K562 (cell line): ENCODE data around the gene NR1D2. TPM values are rescaled to one million over a fixed set of nuclear protein-coding genes. Genes with fewer than 3 reads are reported as not detected.

Experiments
- polyA plus RNA-seq, 8 experiments: library from polyadenylated mRNA; depleted of rRNA in 4 of 8; stranded (reverse) in 5 of 8; unstranded in 3 of 8; fragments of >200 nt; fragmentation: Nextera tagmentation in 2 of 8; fragmentation: Illumina TruSeq in 1 of 8; extraction: Ambion mirVana in 2 of 8; extraction: Trizol in 1 of 8; gene quantifications; 2 replicates each; pipeline versions ENCODE4 v1.2.1 to v1.2.3, GENCODE V29; 2011 to 2014; ENCODE audit warnings: inconsistent platforms in 1 of 8, missing spikeins in 1 of 8
- total RNA-seq, 7 experiments: library from RNA; depleted of rRNA in 6 of 7; stranded (reverse); fragments of >200 nt in 6 of 7; fragmentation: Illumina TruSeq in 2 of 7; extraction: Trizol in 2 of 7; gene quantifications; 2 replicates each; pipeline versions ENCODE4 v1.2.1 to v1.2.3, GENCODE V29; 2011 to 2021; ENCODE audit warnings: low replicate concordance in 1 of 7

The NR1D2 gene
- total and polyA plus RNA-seq, 9 of the 15 experiments (the other 6 are each of a cell fraction or from before 2014, with no cell fraction given), result 1.2 to 5.5 (median 2.9) TPM

Other genes starting within 250 kb of the NR1D2 start
- gene UBE2E1, start 139.3 kb upstream of the NR1D2 start, total RNA-seq (2014; rRNA removed), result 55.5 and 74.2 TPM in 2 replicates
- 214 and 237 TPM in 2 replicates for gene UBE2E1, start 139.3 kb upstream of the NR1D2 start, total RNA-seq (2014; rRNA removed; fragmentation: Illumina TruSeq; extraction: Trizol)
- gene UBE2E1, start 139.3 kb upstream of the NR1D2 start, total RNA-seq (2015; rRNA removed; fragmentation: Illumina TruSeq; extraction: Trizol), result 171 and 177 TPM in 2 replicates
- gene UBE2E1, start 139.3 kb upstream of the NR1D2 start, total RNA-seq (2021), result 127 and 131 TPM in 2 replicates
- 227 and 294 TPM in 2 replicates for gene UBE2E1, start 139.3 kb upstream of the NR1D2 start, polyA plus RNA-seq (2011; rRNA removed)
- 217 and 240 TPM in 2 replicates for gene UBE2E1, start 139.3 kb upstream of the NR1D2 start, polyA plus RNA-seq (2014; fragmentation: Illumina TruSeq; extraction: Trizol)
- gene UBE2E1, start 139.3 kb upstream of the NR1D2 start, polyA plus RNA-seq (2014; fragmentation: Nextera tagmentation; extraction: Ambion mirVana), result 10 to 100 TPM; 54.4 to 63.8 TPM
- gene UBE2E1, start 139.3 kb upstream of the NR1D2 start, polyA plus RNA-seq (2014; rRNA removed), result 162 and 165 TPM in 2 replicates
- gene NKIRAS1, start 28.3 kb upstream of the NR1D2 start, total RNA-seq (2014; rRNA removed), result 5.5 and 6.1 TPM in 2 replicates
- 8.4 TPM in 2 replicates for gene NKIRAS1, start 28.3 kb upstream of the NR1D2 start, total RNA-seq (2014; rRNA removed; fragmentation: Illumina TruSeq; extraction: Trizol)
- 10.3 and 10.8 TPM in 2 replicates for gene NKIRAS1, start 28.3 kb upstream of the NR1D2 start, total RNA-seq (2015; rRNA removed; fragmentation: Illumina TruSeq; extraction: Trizol)
- gene NKIRAS1, start 28.3 kb upstream of the NR1D2 start, total RNA-seq (2021), result 4.3 and 5.1 TPM in 2 replicates
- gene NKIRAS1, start 28.3 kb upstream of the NR1D2 start, polyA plus RNA-seq (2011; rRNA removed), result 5.3 and 7.1 TPM in 2 replicates
- gene NKIRAS1, start 28.3 kb upstream of the NR1D2 start, polyA plus RNA-seq (2014; fragmentation: Illumina TruSeq; extraction: Trizol), result 5.9 and 6.9 TPM in 2 replicates
- gene NKIRAS1, start 28.3 kb upstream of the NR1D2 start, polyA plus RNA-seq (2014; fragmentation: Nextera tagmentation; extraction: Ambion mirVana), result 1 to 10 TPM; 5.5 to 5.6 TPM
- gene NKIRAS1, start 28.3 kb upstream of the NR1D2 start, polyA plus RNA-seq (2014; rRNA removed), result 6.3 and 6.4 TPM in 2 replicates
- 2,466 and 2,533 TPM in 2 replicates for gene RPL15, start 28.2 kb upstream of the NR1D2 start, total RNA-seq (2014; rRNA removed)
- gene RPL15, start 28.2 kb upstream of the NR1D2 start, total RNA-seq (2014; rRNA removed; fragmentation: Illumina TruSeq; extraction: Trizol), result 1,923 and 2,393 TPM in 2 replicates
- 2,774 and 3,068 TPM in 2 replicates for gene RPL15, start 28.2 kb upstream of the NR1D2 start, total RNA-seq (2015; rRNA removed; fragmentation: Illumina TruSeq; extraction: Trizol)
- gene RPL15, start 28.2 kb upstream of the NR1D2 start, total RNA-seq (2021), result 2,579 and 2,753 TPM in 2 replicates
- gene RPL15, start 28.2 kb upstream of the NR1D2 start, polyA plus RNA-seq (2011; rRNA removed), result 4,017 and 4,081 TPM in 2 replicates
- 3,791 and 3,928 TPM in 2 replicates for gene RPL15, start 28.2 kb upstream of the NR1D2 start, polyA plus RNA-seq (2014; fragmentation: Illumina TruSeq; extraction: Trizol)
- gene RPL15, start 28.2 kb upstream of the NR1D2 start, polyA plus RNA-seq (2014; fragmentation: Nextera tagmentation; extraction: Ambion mirVana), result 1,000 to 10,000 TPM; 7,800 to 8,850 TPM
- 5,148 and 5,287 TPM in 2 replicates for gene RPL15, start 28.2 kb upstream of the NR1D2 start, polyA plus RNA-seq (2014; rRNA removed)